ENCODE measurements around the gene TBC1D1. TPM values are rescaled to one million over a fixed set of nuclear protein-coding genes. Genes with fewer than 3 reads are reported as not detected.

Gene TBC1D1
- total RNA-seq, 1 donor: 59.9 TPM

DNA sequence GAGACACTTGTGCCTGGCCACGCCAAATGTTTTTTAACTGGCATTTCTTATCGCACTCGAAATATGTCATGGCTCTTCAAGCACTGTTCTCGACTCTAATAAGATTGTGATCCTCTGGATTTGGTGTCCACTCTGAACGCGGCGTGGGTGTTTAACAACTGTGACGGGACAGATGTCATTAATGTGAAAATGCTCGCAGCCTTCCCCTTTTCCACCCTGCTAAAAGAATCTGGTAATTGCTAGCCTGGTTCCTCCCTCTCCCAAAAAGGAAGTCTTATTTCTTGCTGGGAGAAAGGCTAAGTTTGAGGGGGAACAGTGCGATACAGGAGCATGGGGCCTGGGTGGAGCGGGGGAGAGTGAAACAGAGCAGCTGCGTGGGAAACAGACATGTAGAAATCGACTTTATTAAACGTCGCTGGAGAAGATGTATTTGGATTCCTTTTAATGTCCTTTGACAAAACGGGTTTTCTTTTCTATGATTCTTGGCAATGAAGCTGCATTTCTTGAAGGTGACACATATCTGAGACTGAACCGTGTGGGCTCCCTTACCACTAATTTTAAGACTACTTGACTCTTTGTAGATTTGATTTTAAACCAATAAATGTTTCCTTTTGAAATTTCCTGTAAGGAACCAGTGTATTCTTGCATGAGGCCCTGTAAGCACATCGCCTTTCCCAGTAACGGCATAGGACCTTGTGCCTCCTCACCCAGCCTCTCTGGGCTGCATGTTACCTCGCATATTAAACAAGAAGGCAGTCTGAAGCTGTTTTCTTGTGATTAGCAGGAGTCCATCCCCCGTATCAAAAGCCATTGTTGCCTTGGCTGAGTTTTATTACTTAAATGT is 17.8 kb downstream of the TBC1D1 start:
- TF ChIP-seq, protein P1, sequence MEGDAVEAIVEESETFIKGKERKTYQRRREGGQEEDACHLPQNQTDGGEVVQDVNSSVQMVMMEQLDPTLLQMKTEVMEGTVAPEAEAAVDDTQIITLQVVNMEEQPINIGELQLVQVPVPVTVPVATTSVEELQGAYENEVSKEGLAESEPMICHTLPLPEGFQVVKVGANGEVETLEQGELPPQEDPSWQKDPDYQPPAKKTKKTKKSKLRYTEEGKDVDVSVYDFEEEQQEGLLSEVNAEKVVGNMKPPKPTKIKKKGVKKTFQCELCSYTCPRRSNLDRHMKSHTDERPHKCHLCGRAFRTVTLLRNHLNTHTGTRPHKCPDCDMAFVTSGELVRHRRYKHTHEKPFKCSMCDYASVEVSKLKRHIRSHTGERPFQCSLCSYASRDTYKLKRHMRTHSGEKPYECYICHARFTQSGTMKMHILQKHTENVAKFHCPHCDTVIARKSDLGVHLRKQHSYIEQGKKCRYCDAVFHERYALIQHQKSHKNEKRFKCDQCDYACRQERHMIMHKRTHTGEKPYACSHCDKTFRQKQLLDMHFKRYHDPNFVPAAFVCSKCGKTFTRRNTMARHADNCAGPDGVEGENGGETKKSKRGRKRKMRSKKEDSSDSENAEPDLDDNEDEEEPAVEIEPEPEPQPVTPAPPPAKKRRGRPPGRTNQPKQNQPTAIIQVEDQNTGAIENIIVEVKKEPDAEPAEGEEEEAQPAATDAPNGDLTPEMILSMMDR (IDR thresholded peaks at IDR 0.05; ENCODE audit: insufficient read depth, low read length): no peak
- DNase-seq (ENCODE audit: low read depth): peak; percentile 57
- H3K4me3 ChIP-seq (ENCODE audit: low read depth, low read length): no peak overlapping the region

DNA sequence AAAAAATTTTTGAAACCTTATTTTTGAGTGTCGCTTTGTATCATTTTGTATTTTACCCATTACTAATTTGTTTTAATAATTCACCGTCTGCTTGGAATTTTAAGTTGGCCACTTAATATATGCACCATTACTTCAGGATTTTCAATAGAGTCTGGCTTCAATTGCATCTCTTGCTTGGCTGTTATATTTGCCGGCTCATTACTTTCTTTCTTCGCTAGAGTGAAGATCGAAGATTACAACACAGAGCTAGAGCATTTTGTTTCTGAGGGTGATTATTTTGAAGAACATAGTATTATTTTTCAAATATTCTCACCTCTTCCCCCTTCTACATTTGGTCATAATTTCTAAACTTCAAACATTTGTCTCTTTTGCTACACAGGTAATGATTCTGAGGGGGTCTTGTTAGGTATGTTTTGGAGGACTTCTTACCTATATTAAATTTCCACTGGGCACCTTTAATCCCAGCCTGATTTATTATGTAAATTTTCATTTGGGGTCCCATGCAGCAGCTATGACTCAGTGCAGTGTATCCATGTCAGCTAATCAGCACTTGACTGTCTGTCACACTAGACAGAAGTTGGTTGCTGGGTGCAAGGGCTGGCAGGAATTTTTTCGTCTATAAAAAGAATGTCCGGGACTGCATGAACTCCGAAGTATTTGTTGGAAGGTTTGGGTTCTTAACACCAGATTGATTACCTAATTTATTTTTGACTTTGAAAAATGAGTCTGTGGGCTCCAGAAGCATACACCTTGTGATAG is 18.6 kb downstream of the TBC1D1 start:
- TF ChIP-seq, protein P1 (IDR thresholded peaks at IDR 0.05; ENCODE audit: insufficient read depth, low read length): no peak
- H3K4me3 ChIP-seq (ENCODE audit: low read depth, low read length): no peak overlapping the region
- DNase-seq (ENCODE audit: low read depth): no peak

DNA sequence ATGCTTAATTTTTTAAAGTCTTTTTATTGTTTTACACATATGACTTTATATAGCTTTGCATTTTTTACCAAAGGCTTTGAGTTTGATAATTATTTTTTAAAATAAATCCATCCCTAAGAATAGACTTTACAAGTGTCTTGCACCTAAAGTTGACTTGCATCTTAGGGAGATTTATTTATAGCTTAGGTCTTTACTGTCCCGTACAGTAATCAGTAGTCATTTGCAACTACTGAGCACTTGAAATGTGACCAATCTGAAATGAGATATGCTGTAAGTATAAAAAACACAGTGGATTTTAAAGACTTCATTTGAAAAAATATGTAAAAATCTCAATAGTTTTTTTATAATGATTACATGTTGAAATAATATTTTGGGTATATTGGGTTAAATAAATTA is 19.2 kb downstream of the TBC1D1 start:
- TF ChIP-seq, protein P1 (IDR thresholded peaks at IDR 0.05; ENCODE audit: insufficient read depth, low read length): no peak
- no peak for DNase-seq (ENCODE audit: low read depth)
- H3K4me3 ChIP-seq (ENCODE audit: low read depth, low read length): no peak overlapping the region

DNA sequence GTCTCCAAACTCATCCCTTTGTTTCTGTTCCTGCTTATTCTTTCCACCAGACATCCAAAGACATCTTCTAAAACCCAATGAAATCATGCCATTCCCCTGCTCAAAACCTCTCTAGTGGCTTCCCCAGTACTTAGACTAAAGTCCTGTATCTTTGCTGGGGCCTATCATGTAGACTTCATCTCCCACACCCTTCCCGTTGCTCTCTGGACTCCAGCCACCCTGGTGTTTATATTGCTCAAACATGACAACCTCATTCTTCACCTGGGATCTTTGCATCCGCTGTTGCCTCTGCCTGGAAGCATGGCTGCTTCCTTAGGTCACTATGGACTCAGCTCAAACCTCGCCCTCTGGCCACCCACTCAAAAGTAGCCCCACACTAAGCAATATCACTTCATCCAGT is 23.7 kb downstream of the TBC1D1 start:
- no peak for DNase-seq (ENCODE audit: low read depth)
- TF ChIP-seq, protein P1 (IDR thresholded peaks at IDR 0.05; ENCODE audit: insufficient read depth, low read length): no peak
- H3K4me3 ChIP-seq (ENCODE audit: low read depth, low read length): no peak overlapping the region

DNA sequence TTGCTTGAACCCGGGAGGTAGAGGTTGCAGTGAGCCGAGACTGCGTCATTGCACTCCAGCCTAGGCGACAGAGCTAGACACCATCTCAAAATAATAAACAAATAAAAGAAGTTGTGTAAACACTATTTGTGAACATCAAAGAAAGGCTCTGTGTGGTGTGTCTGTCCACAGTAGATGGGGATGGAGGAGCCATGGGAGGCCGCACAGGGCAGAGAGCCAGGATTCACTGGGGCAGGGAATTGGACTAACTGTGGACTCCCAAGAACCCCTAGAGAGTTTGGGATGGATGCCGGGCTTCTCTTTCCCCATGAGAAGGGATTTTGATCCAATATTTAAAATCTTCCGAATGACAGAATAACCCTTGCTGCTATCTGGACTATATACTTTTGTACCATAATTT is 26.5 kb downstream of the TBC1D1 start:
- no peak for DNase-seq (ENCODE audit: low read depth)
- TF ChIP-seq, protein P1 (IDR thresholded peaks at IDR 0.05; ENCODE audit: insufficient read depth, low read length): no peak
- no peak overlapping the region for H3K4me3 ChIP-seq (ENCODE audit: low read depth, low read length)

DNA sequence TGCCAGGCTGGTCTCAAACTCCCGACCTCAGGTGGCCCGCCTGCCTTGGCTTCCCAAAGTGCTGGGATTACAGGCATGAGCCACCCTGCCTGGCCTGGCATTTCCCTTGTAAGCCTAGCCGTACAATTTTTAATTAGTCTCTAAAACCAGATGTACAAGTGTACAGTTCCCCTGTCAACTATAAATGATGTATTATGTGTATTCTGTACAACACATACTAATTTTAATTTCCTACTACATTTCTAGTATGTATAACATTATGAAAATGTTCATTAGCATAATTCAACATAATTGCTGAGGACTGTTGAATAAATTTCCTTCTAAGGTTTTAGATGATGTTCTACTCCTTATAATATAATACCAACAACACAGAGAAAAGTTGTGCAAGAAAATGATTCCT is 27.8 kb downstream of the TBC1D1 start:
- TF ChIP-seq, protein P1 (IDR thresholded peaks at IDR 0.05; ENCODE audit: insufficient read depth, low read length): no peak
- DNase-seq (ENCODE audit: low read depth): no peak
- no peak overlapping the region for H3K4me3 ChIP-seq (ENCODE audit: low read depth, low read length)

Data from fibroblast of the aortic adventitia (primary cell).